ENCODE data around the gene POU4F3. TPM values are rescaled to one million over a fixed set of nuclear protein-coding genes. Genes with fewer than 3 reads are reported as not detected.

POU4F3 gene
- total and polyA plus RNA-seq, 2 of the 8 experiments (the other 6 are each of a cell fraction or from before 2014, with no cell fraction given), result 0.09 TPM; not detected in 1

GRCh38 chr5:146302406-146302805 lies 36.2 kb upstream of the POU4F3 start (continued):
- TF ChIP-seq CHD7 (IDR thresholded peaks at IDR 0.05; ENCODE audit: insufficient replicate concordance, low read length) (no peak), TAF7 (optimal IDR thresholded peaks at IDR 0.05; ENCODE audit: borderline replicate concordance, low read depth, low read length) (no peak), NANOG (IDR thresholded peaks at IDR 0.05; ENCODE audit: insufficient read depth, low read depth, low read length, poor library complexity, severe bottlenecking) (no peak), SIRT6 (IDR thresholded peaks at IDR 0.05; ENCODE audit: low read length) (no peak), YY1 (IDR thresholded peaks at IDR 0.05; ENCODE audit: low read depth, low read length) (no peak), E2F6 (IDR thresholded peaks at IDR 0.05) (no peak), SP1 (IDR thresholded peaks at IDR 0.05; ENCODE audit: low read depth, low read length) (no peak), NRF1 (IDR thresholded peaks at IDR 0.05; ENCODE audit: low read depth, low read length) (no peak), HDAC2 (IDR thresholded peaks at IDR 0.05; ENCODE audit: borderline replicate concordance in 1 of 2, low read depth in 2 of 2, low read length in 2 of 2) (no peak), SP4 (IDR thresholded peaks at IDR 0.05; ENCODE audit: low read length) (no peak), JUND (IDR thresholded peaks at IDR 0.05; ENCODE audit: low read length) (no peak)

Measured in H1 (cell line).